GM12801 (cell line): ENCODE measurements around the gene SHISAL1.

ENCODE experiments used
- CTCF ChIP-seq: IDR thresholded peaks from one replicate; pipeline ENCODE4 v1.5.1; 2011; ENCODE audit warnings: control low read depth; ENCODE audit not compliant: insufficient read length; ENCODE audit errors: extremely low read depth

Gene SHISAL1

DNA sequence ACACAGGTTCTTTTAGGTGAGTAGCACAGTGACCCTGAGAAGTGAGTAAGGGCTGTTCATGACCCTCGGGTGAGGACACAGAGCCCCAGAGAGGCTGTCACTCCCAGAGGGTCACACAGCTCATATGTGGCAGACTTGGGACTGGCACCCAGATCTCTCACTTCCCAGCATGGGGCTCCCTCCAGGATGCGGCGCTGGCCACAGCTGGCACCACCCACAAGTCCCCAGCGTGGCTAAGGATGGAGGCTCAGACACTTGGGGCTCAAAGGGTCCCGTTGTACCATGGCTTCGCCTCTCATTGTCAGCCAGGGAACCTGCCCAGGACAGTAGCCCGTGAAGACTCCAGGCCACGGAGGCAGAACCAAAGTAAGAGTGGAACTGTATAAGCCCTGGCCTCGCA lies 6.0 kb upstream of the SHISAL1 start:
- TF ChIP-seq CTCF, result no peak

GRCh38 chr22:44317886-44318637 lies 5.3 kb upstream of the SHISAL1 start:
- TF ChIP-seq CTCF, result no peak

DNA sequence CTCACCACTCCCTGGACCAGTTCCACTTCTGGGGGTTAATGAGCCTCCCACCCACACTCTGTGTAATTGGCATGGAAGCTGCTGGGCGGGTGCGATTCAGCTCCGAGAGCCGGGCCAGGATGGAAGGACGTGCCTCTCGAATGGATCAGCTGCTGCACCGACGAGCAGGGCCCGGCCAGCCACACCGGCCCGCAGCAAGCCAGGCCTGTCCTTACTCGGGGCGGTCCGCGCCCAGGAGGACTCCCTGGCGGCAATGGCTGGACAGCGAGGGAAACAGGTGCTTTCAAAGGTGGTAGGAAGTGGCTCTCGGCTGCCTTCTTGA lies 4.3 kb upstream of the SHISAL1 start:
- no peak for TF ChIP-seq CTCF

DNA sequence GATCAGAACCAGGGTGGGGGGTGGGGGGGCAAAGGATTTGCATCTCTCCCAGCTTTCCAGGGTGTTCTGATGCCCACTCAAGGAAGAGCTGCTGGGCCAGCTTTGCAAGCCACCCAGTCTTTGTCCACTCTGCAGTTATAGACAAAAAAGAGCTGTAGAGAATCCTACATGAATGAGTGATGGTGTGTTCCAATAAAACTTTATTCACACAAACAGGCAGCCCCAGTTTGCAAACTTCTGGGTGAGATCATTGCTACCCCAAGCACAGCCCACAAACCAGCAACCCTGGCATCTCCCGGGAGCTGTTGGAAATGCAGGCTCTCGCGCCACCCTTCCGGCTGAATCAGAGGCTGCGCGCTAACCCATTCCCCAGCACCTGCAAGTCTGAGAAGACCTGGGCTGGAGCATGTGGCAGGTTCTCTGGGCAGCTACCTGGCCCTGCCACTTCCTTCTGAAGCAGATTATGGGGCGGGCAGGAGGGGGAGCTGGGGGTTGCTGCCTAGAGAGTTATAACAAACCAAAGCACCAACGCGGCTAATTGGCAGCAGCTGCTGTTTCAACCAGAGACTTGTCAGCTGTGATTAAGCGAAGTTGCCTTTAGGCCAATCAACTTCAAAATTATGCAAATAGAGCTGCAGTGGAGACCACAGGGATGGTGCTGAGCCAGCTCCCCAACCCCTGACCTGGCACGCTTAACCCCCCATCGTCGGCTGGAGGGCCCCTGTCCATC lies 3.8 kb upstream of the SHISAL1 start:
- no peak for TF ChIP-seq CTCF

DNA sequence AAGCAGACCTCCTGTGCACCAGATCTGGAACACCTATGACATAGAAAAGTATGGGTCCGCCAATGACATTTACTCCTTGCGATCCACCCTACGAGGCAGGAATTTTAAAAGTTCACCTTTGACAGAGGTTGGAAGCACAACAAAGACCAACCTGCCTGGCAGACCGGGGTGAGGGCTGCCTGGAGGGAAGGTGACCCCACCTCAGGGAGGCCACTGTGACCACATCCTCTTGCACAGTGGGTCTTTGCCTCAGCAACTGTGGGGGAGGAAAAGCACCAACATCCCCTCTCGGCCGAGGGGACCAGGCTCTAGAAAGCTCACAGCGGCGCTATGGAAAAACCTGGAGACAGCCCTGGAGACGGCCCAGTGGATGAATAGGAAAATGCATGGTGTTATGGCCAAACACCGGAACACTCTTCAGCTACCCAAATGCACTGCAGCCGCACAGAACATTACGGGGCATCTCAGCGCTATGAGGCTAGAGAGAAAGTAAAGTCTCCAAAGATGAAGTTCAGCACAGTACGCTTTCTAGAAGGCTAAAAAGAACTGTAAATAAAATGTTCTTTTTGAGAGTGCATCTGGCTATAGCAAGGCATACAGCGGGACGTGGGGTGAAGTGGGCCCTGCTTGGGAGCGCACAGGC lies 1.8 kb upstream of the SHISAL1 start:
- no peak for TF ChIP-seq CTCF

DNA sequence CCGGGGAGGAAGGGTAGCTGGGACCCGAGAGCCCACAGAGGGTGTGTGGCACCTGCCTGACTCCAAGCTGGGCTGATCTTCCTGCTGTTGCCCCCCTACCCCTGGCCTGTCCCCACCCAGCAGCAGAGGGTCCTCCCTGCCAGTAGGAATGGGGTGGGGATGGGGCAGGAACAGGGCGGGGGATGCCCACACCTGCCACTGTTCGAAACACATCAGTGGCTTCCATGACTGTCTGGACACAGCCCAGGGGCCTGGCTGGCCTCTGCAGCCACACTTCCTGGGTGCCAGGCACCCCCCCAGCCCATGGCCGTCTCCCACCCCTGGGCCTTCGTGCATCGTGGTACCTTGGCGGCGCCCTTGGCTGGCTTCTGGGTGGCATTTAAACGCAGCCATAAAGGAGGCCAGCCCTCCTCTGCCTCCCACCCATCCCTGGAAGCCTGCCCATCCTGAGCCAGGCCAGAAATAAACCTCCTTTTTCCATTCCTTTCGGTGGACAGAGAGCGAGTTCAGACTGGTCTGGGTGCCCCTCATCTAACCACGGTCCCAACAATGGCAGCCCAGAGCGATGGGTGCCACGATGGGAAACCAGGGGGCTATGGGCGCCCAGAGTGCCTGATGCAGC lies 745 bp upstream of the SHISAL1 start:
- no peak for TF ChIP-seq CTCF

DNA sequence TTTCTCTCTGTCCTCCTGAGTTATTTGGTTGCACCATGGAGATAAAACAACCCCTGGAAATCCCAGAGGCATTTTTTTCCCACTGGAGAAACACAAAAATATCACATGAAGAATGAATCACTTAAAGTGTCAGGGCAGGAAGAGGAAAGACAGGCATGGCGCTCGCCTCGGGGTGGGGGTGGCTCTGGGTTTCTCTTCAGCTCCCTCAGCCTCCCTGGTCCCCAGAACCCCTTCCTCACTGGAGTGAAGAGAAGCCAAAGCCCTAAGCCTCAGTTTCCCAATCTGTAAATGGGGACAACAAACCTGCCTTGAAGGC lies 938 bp downstream of the SHISAL1 start:
- TF ChIP-seq CTCF, result no peak
